Spleen (tissue), 11 donors: ENCODE measurements around the gene AAK1. TPM values are rescaled to one million over a fixed set of nuclear protein-coding genes. Genes with fewer than 3 reads are reported as not detected.
"Not testable (repeated sequence)": the region's sequence is repeated elsewhere in the genome, so short reads cannot be mapped to it uniquely, and the experiment has no call there.

Experiments used
- DNase-seq: peaks from one replicate; pipeline ENCODE4 v3.0.0-alpha.2; 2020
- H3K27ac ChIP-seq, 8 donors: fragments of 200-600 bp; sonication (generic) in 7 of 8; 1 replicate in 4 of 8; 2 replicates in 4 of 8; pipeline versions ENCODE4 v1.5.0 to v1.8.0; 2016 to 2021; ENCODE audit warnings: inconsistent platforms in 4 of 8, mild to moderate bottlenecking in 4 of 8, moderate library complexity in 1 of 8
- H3K27me3 ChIP-seq, 7 donors: fragments of 200-600 bp; sonication (generic) in 6 of 7; replicated peaks in 1 of 7; 1 replicate in 4 of 7; 2 replicates in 3 of 7; pipeline versions ENCODE4 v1.5.0 to v1.8.0; 2016 to 2021; ENCODE audit warnings: inconsistent platforms in 3 of 7, mild to moderate bottlenecking in 1 of 7
- H3K36me3 ChIP-seq, 6 donors: fragments of 200-600 bp; sonication (generic) in 5 of 6; 1 replicate in 4 of 6; 2 replicates in 2 of 6; pipeline versions ENCODE4 v1.5.0 to v1.8.0; 2016 to 2021; ENCODE audit warnings: inconsistent platforms in 2 of 6
- H3K4me1 ChIP-seq, 6 donors: fragments of 200-600 bp; sonication (generic) in 5 of 6; 1 replicate in 3 of 6; 2 replicates in 3 of 6; pipeline versions ENCODE4 v1.5.0 to v1.8.0; 2016 to 2021; ENCODE audit warnings: inconsistent platforms in 3 of 6
- H3K4me3 ChIP-seq, 8 donors: fragments of 200-600 bp; sonication (generic) in 7 of 8; 1 replicate in 4 of 8; 2 replicates in 4 of 8; pipeline versions ENCODE4 v1.5.0 to v1.8.0; 2016 to 2021; ENCODE audit warnings: inconsistent platforms in 4 of 8, mild to moderate bottlenecking in 4 of 8, moderate library complexity in 2 of 8
- H3K9me3 ChIP-seq, 8 donors: fragments of 200-600 bp; sonication (generic) in 7 of 8; 1 replicate in 4 of 8; 2 replicates in 4 of 8; pipeline versions ENCODE4 v1.5.0 to v1.8.0; 2016 to 2021; ENCODE audit warnings: inconsistent platforms in 4 of 8
- CTCF ChIP-seq, 11 experiments: fragments of 200-600 bp in 7 of 11; fragments of 450-650 bp in 4 of 11; sonication (generic) in 4 of 11; IDR thresholded peaks in 8 of 11; conservative IDR thresholded peaks in 3 of 11; 1 replicate in 7 of 11; 2 replicates in 4 of 11; pipeline versions ENCODE4 v1.4.0 to v1.8.0; 2016 to 2021; ENCODE audit warnings: antibody characterized with exemption in 11 of 11, inconsistent platforms in 4 of 11, mild to moderate bottlenecking in 1 of 11
- POLR2A ChIP-seq, 3 donors: fragments of 450-650 bp; IDR thresholded peaks; one replicate each; pipeline ENCODE4 v1.5.1; 2017; ENCODE audit warnings: antibody characterized with exemption in 3 of 3, mild to moderate bottlenecking in 1 of 3
- POLR2AphosphoS5 ChIP-seq, 3 donors: sonication (generic); formaldehyde crosslinking; IDR thresholded peaks; one replicate each; pipeline ENCODE4 v1.5.1; 2017; ENCODE audit warnings: antibody characterized with exemption in 3 of 3
- WGBS, 5 donors: extraction: QIAGEN DNeasy Blood & Tissue Kit in 3 of 5; methylation state at CpG; one replicate each; pipeline versions ENCODE4 v1.1.5 to v1.1.7; 2013 to 2018; 5-methylcytosine and 5-hydroxymethylcytosine counted together
- intact Hi-C: fragments of 100-400 bp; cut with DNase I; formaldehyde crosslinking; loops from one replicate; pipeline ENCODE4 v1.15.0; 2023; ENCODE audit warnings: low total_unique reads
- polyA plus RNA-seq, 3 donors: library from polyadenylated mRNA; stranded (reverse); fragments of 200-250 nt; gene quantifications; one replicate each; pipeline ENCODE4 v1.2.1, GENCODE V29; 2013
- total RNA-seq, 7 donors: library from RNA; depleted of rRNA in 3 of 7; stranded (reverse); fragments of >200 nt in 3 of 7; fragmentation: NEBNext Ultra II Directional in 4 of 7; extraction: Animal tissue kit (Norgen Biotek cat#: 25700) in 4 of 7; gene quantifications; one replicate each; pipeline versions ENCODE4 v1.1.0 to v1.2.1, GENCODE V29; 2016 to 2021
- donor health status: healthy with polysubstance abuse.
- donor health status: DM: no; HTN: no; CAD: no; lungs with moderate emphysema.
- donor health status: DM: no; HTN: no; CAD: no.
- donor health status: Bipolar disorder and iron deficiency.
- donor health status: healthy.
- donor health status: DM: no; HTN: no; CAD: no.
- donor health status: DM: yes; HTN: yes; CAD: no.

The AAK1 gene
- total and polyA plus RNA-seq, 10 donors = 8.3 to 95.1 (median 69.1) TPM

- intact Hi-C loops = no loop called here
- TF ChIP-seq POLR2AphosphoS5 (IDR thresholded peaks at IDR 0.05) = no peak
- TF ChIP-seq POLR2A (IDR thresholded peaks at IDR 0.05) = no peak
- TF ChIP-seq CTCF (IDR thresholded peaks at IDR 0.05 in 8 of 11, conservative IDR thresholded peaks at IDR 0.05 in 3 of 11) = no peak
Observed at GRCh38 chr2:69676146-69676545, 32.6 kb upstream of the AAK1 start.

GRCh38 chr2:69674316-69674670 is 30.8 kb upstream of the AAK1 start:
- Histone ChIP-seq H3K9me3 (peaks cover 0 to 20% (median 13%) of the 10 kb centered on the region in 8 donors), H3K36me3 (no peaks in the 10 kb centered on the region), H3K4me1 (peaks cover 0 to 12% (median 0%) of the 10 kb centered on the region in 6 donors), H3K4me3 (no peak overlapping the region), H3K27me3 (no peaks in the 10 kb centered on the region), H3K27ac (peak overlapping the region in 1 of 8 donors; percentile 3)
- intact Hi-C loops = no loop called here
- no peak for DNase-seq
- WGBS, 5 donors = 67 to 77% (median 68%) methylated on average over 2 of the region's 2 CpGs
- TF ChIP-seq CTCF (IDR thresholded peaks at IDR 0.05 in 8 of 11, conservative IDR thresholded peaks at IDR 0.05 in 3 of 11) = no peak
- TF ChIP-seq POLR2AphosphoS5 (IDR thresholded peaks at IDR 0.05) = no peak
- TF ChIP-seq POLR2A (IDR thresholded peaks at IDR 0.05) = no peak

More at GRCh38 chr2:69676146-69676545, 32.6 kb upstream of the AAK1 start:
- WGBS, 5 donors = 89 to 100% (median 98%) methylated on average over 1 of the region's 1 CpG
- Histone ChIP-seq H3K27me3 (no peaks in the 10 kb centered on the region), H3K27ac (no peak overlapping the region), H3K9me3 (peaks cover 0 to 18% (median 12%) of the 10 kb centered on the region in 8 donors), H3K36me3 (no peaks in the 10 kb centered on the region), H3K4me3 (no peak overlapping the region), H3K4me1 (peaks cover 0 to 26% (median 6%) of the 10 kb centered on the region in 6 donors)
- no peak for DNase-seq

DNA sequence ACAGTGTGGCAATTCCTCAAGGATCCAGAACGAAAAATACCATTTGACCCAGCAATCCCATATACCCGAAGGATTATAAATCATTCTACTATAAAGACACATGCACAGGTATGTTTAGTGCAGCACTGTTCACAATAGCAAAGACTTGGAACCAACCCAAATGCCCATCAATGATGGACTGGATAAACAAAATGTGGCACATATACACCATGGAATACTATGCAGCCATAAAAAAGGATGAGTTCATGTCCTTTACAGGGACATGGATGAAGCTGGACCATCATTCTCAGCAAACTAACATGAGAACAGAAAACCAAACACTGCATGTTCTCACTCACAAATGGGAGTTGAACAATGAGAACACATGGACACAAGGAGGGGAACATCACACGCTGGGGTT is 29.6 kb upstream of the AAK1 start:
- DNase-seq, H3K27me3 ChIP-seq, H3K4me3 ChIP-seq, H3K36me3 ChIP-seq, intact Hi-C loops, H3K27ac ChIP-seq: not testable (repeated sequence)
- H3K9me3 ChIP-seq = peaks cover 0 to 20% (median 13%) of the 10 kb centered on the region in 8 donors
- WGBS, 5 donors = 91 to 100% (median 96%) methylated on average over 3 of the region's 3 CpGs
- H3K4me1 ChIP-seq = peaks cover 0 to 12% (median 0%) of the 10 kb centered on the region in 6 donors

GRCh38 chr2:69669666-69670065 is 26.1 kb upstream of the AAK1 start:
- no peak for TF ChIP-seq POLR2AphosphoS5 (IDR thresholded peaks at IDR 0.05)
- TF ChIP-seq CTCF (IDR thresholded peaks at IDR 0.05 in 8 of 11, conservative IDR thresholded peaks at IDR 0.05 in 3 of 11) = no peak
- no peak for TF ChIP-seq POLR2A (IDR thresholded peaks at IDR 0.05)
- H3K9me3 ChIP-seq = peaks cover 0 to 22% (median 14%) of the 10 kb centered on the region in 8 donors
- no peaks in the 10 kb centered on the region for H3K27me3 ChIP-seq
- no peak overlapping the region for H3K27ac ChIP-seq
- no peak for DNase-seq
- no peaks in the 10 kb centered on the region for H3K36me3 ChIP-seq
- intact Hi-C loops = no loop called here
- H3K4me3 ChIP-seq = no peak overlapping the region
- 88 to 95% (median 89%) methylated on average over 2 of the region's 2 CpGs for WGBS, 5 donors
- peaks cover 0 to 13% (median 0%) of the 10 kb centered on the region in 6 donors for H3K4me1 ChIP-seq

DNA sequence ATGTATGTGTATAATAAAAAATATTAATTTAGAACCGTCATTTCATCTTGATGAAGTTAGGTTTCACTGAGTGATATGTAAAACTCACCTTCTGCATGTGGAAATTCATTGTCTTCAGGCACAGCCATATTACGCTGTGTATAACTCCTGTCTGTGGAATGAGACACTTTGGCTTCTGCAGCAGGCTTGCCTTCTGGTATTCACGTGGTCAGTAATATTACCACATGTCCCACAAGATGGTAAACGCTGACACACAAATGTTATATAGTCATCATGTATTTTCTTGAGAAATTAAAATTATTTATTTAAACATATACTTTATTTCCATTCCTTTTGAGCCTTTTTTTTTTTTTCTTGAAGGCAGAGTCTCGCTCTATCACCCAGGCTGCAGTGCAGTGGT is 25.1 kb upstream of the AAK1 start:
- H3K27me3 ChIP-seq = no peaks in the 10 kb centered on the region
- peaks cover 0 to 3% (median 0%) of the 10 kb centered on the region in 6 donors for H3K4me1 ChIP-seq
- H3K9me3 ChIP-seq = peaks cover 0 to 32% (median 16%) of the 10 kb centered on the region in 8 donors
- DNase-seq = no peak
- H3K27ac ChIP-seq = no peak overlapping the region
- 80 to 90% (median 80%) methylated on average over 5 of the region's 5 CpGs for WGBS, 5 donors
- intact Hi-C loops = no loop called here
- no peak overlapping the region for H3K4me3 ChIP-seq
- no peak for TF ChIP-seq POLR2AphosphoS5 (IDR thresholded peaks at IDR 0.05)
- TF ChIP-seq POLR2A (IDR thresholded peaks at IDR 0.05) = no peak
- TF ChIP-seq CTCF (IDR thresholded peaks at IDR 0.05 in 8 of 11, conservative IDR thresholded peaks at IDR 0.05 in 3 of 11) = no peak
- H3K36me3 ChIP-seq = no peaks in the 10 kb centered on the region
